MM.1S (cell line): ENCODE measurements around the gene G6PC1.
"Not testable (repeated sequence)": the region's sequence is repeated elsewhere in the genome, so short reads cannot be mapped to it uniquely, and the experiment has no call there.

ENCODE experiments used
- DNase-seq: peaks from one replicate; pipeline ENCODE4 v3.0.0-alpha.2; 2015
- H2AFZ ChIP-seq: fragments of 300-600 bp; sonication (generic); 2 replicates; pipeline ENCODE4 v1.6.0; 2016; ENCODE audit warnings: antibody characterized with exemption, low read length
- H3F3A ChIP-seq: fragments of 300-600 bp; sonication (generic); 2 replicates; pipeline ENCODE4 v1.6.1; 2016; ENCODE audit warnings: mild to moderate bottlenecking, antibody characterized with exemption, low read length, moderate library complexity, mixed read lengths; ENCODE audit not compliant: insufficient read depth
- H3K27ac ChIP-seq: fragments of 300-600 bp; sonication (generic); 2 replicates; pipeline ENCODE4 v1.5.1; 2016; ENCODE audit warnings: mild to moderate bottlenecking, low read length
- H3K27me3 ChIP-seq: fragments of 300-600 bp; sonication (generic); replicated peaks from 2 replicates; pipeline ENCODE4 v1.6.0; 2016; ENCODE audit warnings: low read length; ENCODE audit not compliant: insufficient read depth
- H3K36me3 ChIP-seq: fragments of 300-600 bp; sonication (generic); replicated peaks from 2 replicates; pipeline ENCODE4 v1.6.1; 2016; ENCODE audit warnings: mild to moderate bottlenecking, low read length, mixed read lengths; ENCODE audit not compliant: insufficient read depth
- H3K4me1 ChIP-seq: fragments of 300-600 bp; sonication (generic); 2 replicates; pipeline ENCODE4 v1.6.1; 2016; ENCODE audit warnings: low read length, mixed read lengths
- H3K4me2 ChIP-seq: fragments of 300-600 bp; sonication (generic); 2 replicates; pipeline ENCODE4 v1.6.0; 2016; ENCODE audit warnings: low read depth, low read length
- H3K4me3 ChIP-seq: fragments of 300-600 bp; sonication (generic); 2 replicates; pipeline ENCODE4 v1.5.1; 2016; ENCODE audit warnings: low read length, mixed read lengths
- H3K79me2 ChIP-seq: fragments of 300-600 bp; sonication (generic); 2 replicates; pipeline ENCODE4 v1.6.1; 2016; ENCODE audit warnings: mixed run types, low read length, mixed read lengths
- H3K9ac ChIP-seq: fragments of 300-600 bp; sonication (generic); 2 replicates; pipeline ENCODE4 v1.6.1; 2016; ENCODE audit warnings: low read length, mixed read lengths
- H3K9me2 ChIP-seq: fragments of 300-600 bp; sonication (generic); replicated peaks from 2 replicates; pipeline ENCODE4 v1.6.1; 2016; ENCODE audit warnings: mild to moderate bottlenecking, low read length, mixed read lengths; ENCODE audit not compliant: insufficient read depth
- H3K9me3 ChIP-seq: fragments of 300-600 bp; sonication (generic); replicated peaks from 2 replicates; pipeline ENCODE4 v1.6.1; 2016; ENCODE audit warnings: mild to moderate bottlenecking, low read length, mixed read lengths; ENCODE audit not compliant: insufficient read depth
- H4K20me1 ChIP-seq: fragments of 300-600 bp; sonication (generic); 2 replicates; pipeline ENCODE4 v1.6.1; 2016; ENCODE audit warnings: mild to moderate bottlenecking, low read length, moderate library complexity, mixed read lengths; ENCODE audit not compliant: insufficient read depth
- EZH2 ChIP-seq: fragments of 300-600 bp; sonication (generic); optimal IDR thresholded peaks from 2 replicates; pipeline ENCODE3; 2017; ENCODE audit warnings: low read depth, mild to moderate bottlenecking, antibody characterized with exemption, low read length, mixed read lengths
- EZH2phosphoT487 ChIP-seq: fragments of 300-600 bp; sonication (generic); IDR thresholded peaks from 2 replicates; pipeline ENCODE4 v1.6.1; 2018; ENCODE audit warnings: antibody characterized with exemption, low read length
- TF ChIP-seq, protein P1 (sequence below): fragments of 300-600 bp; sonication (generic); IDR thresholded peaks from 2 replicates; pipeline ENCODE4 v1.5.1; 2016; ENCODE audit warnings: antibody characterized with exemption, low read length, mixed read lengths

Gene G6PC1

DNA sequence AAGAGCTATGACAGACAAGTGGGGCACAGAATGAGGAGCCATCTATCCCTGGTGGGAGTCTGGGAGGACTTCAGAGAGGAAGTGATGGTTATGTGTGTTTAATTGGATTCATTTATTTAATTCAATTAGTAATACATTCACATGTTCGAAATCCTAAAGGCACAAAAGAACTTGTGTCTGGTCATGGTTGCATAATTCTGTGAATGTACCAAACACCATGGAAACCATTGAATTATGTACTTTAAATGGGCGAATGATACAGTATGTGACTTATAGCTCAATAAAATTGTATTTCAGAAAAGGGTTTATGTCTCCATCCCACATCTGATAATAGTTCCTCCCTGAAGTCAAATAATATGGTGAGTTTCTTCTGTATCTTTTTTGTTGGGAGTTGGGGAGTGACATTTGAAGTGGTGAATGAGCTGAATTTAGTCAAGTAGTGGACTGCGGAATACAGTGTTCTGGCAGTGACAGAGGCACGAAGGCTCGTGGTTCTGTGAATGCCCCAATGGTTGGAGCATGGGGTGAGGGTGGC, 19.8 kb upstream of the G6PC1 start:
- no peak overlapping the region for H2AFZ ChIP-seq
- DNase-seq: no peak
- TF ChIP-seq EZH2phosphoT487 (no peak), EZH2 (no peak)
- TF ChIP-seq, protein P1, sequence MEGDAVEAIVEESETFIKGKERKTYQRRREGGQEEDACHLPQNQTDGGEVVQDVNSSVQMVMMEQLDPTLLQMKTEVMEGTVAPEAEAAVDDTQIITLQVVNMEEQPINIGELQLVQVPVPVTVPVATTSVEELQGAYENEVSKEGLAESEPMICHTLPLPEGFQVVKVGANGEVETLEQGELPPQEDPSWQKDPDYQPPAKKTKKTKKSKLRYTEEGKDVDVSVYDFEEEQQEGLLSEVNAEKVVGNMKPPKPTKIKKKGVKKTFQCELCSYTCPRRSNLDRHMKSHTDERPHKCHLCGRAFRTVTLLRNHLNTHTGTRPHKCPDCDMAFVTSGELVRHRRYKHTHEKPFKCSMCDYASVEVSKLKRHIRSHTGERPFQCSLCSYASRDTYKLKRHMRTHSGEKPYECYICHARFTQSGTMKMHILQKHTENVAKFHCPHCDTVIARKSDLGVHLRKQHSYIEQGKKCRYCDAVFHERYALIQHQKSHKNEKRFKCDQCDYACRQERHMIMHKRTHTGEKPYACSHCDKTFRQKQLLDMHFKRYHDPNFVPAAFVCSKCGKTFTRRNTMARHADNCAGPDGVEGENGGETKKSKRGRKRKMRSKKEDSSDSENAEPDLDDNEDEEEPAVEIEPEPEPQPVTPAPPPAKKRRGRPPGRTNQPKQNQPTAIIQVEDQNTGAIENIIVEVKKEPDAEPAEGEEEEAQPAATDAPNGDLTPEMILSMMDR: no peak
- H3K27me3 ChIP-seq: no peaks in the 10 kb centered on the region
- H3K36me3 ChIP-seq: no peaks in the 10 kb centered on the region
- H4K20me1 ChIP-seq: no peaks in the 10 kb centered on the region
- H3K79me2 ChIP-seq: no peaks in the 10 kb centered on the region
- H3K4me3 ChIP-seq: no peak overlapping the region
- H3F3A ChIP-seq: no peaks in the 10 kb centered on the region
- no peak overlapping the region for H3K27ac ChIP-seq
- H3K9me2 ChIP-seq: no peaks in the 10 kb centered on the region
- H3K9me3 ChIP-seq: no peaks in the 10 kb centered on the region
- peaks cover 9% of the 10 kb centered on the region; the same call in 1 of the 2 replicates for H3K4me1 ChIP-seq
- H3K4me2 ChIP-seq: no peak overlapping the region
- H3K9ac ChIP-seq: no peak overlapping the region

DNA sequence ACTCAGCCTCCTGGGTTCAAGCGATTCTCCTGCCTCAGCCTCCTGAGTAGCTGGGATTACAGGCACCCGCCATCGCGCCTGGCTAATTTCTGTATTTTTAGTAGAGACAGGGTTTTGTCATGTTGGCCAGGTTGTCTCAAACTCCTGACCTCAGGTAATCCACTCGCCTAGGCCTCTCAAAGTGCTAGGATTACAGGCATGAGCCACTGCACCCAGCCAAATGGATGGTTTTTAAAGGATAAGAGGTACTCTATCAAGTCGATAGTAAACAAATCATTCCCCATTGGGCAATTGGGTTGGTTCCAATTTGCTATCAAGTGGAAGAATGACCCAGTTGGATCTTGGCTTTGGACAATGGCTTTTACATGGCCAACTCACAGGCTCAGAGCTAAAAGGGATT, 18.9 kb upstream of the G6PC1 start:
- not testable (repeated sequence) for H2AFZ ChIP-seq, H3K4me1 ChIP-seq, H3K79me2 ChIP-seq, H3F3A ChIP-seq, H3K27ac ChIP-seq, H3K4me2 ChIP-seq, DNase-seq, H3K4me3 ChIP-seq, H3K9me3 ChIP-seq, H4K20me1 ChIP-seq, H3K9ac ChIP-seq, H3K36me3 ChIP-seq, H3K27me3 ChIP-seq, H3K9me2 ChIP-seq

DNA sequence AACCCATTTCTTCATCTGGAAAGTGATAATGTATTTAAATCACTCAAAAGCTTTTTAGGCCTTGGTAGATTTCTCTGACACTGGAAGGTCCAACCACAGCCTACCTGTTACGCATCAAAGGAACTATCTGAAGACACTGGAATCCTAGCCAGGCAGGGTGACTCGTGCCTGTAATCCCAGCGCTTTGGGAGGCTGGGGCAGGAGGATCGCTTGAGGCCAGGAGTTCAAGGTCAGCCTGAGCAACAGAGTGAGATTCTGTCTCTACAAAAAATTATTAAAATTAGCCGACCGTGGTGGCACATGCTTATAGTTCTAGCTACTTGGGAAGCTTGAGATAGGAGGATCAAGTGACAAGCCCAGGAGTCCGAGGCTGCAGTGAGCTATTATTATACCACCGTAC, 18.4 kb upstream of the G6PC1 start:
- Histone ChIP-seq H3K9me2 (no peaks in the 10 kb centered on the region), H3K27ac (no peak overlapping the region), H3K9ac (no peak overlapping the region), H3K4me1 (peaks cover 9% of the 10 kb centered on the region; the same call in 1 of the 2 replicates), H3K4me3 (no peak overlapping the region), H3K9me3 (no peaks in the 10 kb centered on the region), H3K36me3 (no peaks in the 10 kb centered on the region), H2AFZ (no peak overlapping the region), H3K27me3 (no peaks in the 10 kb centered on the region), H3F3A (no peaks in the 10 kb centered on the region), H3K79me2 (no peaks in the 10 kb centered on the region), H4K20me1 (no peaks in the 10 kb centered on the region), H3K4me2 (no peak overlapping the region)
- no peak for DNase-seq
- TF ChIP-seq EZH2phosphoT487 (no peak), EZH2 (no peak)
- TF ChIP-seq, protein P1: no peak

DNA sequence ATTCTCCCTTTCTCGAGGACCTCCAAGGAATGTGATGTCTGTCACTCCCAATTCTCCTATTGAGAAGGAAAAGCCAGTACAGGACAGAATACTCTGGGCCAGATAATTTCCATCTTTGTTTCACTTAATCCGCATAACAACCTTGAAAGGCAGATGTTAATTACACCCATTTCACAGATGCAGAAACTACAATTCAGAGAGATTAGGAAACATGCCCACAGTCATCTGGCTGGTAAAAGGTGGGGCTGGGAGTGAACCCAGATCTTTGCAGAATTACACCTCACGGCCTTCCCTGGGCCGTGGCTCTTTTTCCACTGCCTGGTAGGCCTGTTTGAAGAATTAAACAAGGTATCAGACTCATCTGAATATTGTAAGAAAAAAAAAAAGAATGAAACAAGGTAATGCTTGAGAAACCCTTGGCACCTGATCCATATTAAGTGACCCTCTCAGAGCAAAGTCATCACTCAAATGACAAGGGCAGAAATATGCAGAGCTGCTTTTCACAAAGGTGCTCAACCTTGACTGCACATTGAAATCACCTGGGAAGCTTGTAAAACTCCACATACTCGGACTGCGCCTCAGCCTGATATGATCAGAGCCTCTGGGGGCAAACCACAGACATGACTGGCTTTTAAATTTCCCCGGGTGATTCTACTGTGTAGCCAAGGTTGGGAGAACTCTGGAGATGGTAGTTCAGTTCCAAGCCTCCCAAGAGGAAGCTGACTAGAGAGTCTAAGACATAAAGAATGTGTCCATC, 16.6 kb upstream of the G6PC1 start:
- no peak overlapping the region for H3K27ac ChIP-seq
- no peaks in the 10 kb centered on the region for H4K20me1 ChIP-seq
- no peaks in the 10 kb centered on the region for H3K36me3 ChIP-seq
- no peaks in the 10 kb centered on the region for H3K4me1 ChIP-seq
- H3K79me2 ChIP-seq: no peaks in the 10 kb centered on the region
- no peak for TF ChIP-seq EZH2phosphoT487
- TF ChIP-seq EZH2: no peak
- TF ChIP-seq, protein P1: no peak
- no peaks in the 10 kb centered on the region for H3K27me3 ChIP-seq
- no peak overlapping the region for H3K4me2 ChIP-seq
- H3K9me2 ChIP-seq: no peaks in the 10 kb centered on the region
- no peak for DNase-seq
- H3K9me3 ChIP-seq: no peaks in the 10 kb centered on the region
- no peak overlapping the region for H2AFZ ChIP-seq
- no peak overlapping the region for H3K4me3 ChIP-seq
- H3K9ac ChIP-seq: no peak overlapping the region
- H3F3A ChIP-seq: no peaks in the 10 kb centered on the region

DNA sequence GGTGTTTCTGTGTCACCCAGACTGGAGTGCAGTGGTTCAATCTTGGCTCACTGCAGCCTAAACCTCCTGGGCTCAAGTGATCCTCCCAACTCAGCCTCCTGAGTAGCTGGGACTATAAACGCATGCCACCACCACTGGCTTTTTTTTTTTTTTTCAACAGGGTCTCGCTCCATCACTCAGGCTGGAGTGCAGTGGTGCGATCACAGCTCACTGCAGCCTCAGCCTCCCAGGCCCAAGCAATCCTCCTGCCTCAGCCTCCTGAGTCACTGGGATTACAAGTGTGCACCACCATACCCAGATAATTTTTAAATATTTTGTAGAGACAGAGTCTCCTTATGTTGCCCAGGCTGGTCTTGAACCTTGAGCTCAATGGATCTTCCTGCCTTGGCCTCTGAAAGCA, 14.8 kb upstream of the G6PC1 start:
- not testable (repeated sequence) for H3K79me2 ChIP-seq, H3K4me1 ChIP-seq, H3K4me2 ChIP-seq, H3K9ac ChIP-seq, H3F3A ChIP-seq, H3K27ac ChIP-seq, H4K20me1 ChIP-seq, H3K36me3 ChIP-seq, H3K9me3 ChIP-seq, H3K9me2 ChIP-seq, H3K4me3 ChIP-seq, H2AFZ ChIP-seq, DNase-seq, H3K27me3 ChIP-seq
